HEK293 (cell line): ENCODE data around the gene HDAC10.

Experiments used
- CTCF ChIA-PET: fragments of 350-600 bp; formaldehyde crosslinking; extraction: SDS; loops from one replicate; lab custom pipeline; 2021; ENCODE audit warnings: antibody characterized with exemption; lab: Yijun Ruan, JAX
- POLR2A ChIA-PET: fragments of 300-600 bp; formaldehyde crosslinking; extraction: SDS; loops from one replicate; lab custom pipeline; 2020; ENCODE audit warnings: antibody characterized with exemption, inconsistent platforms; lab: Yijun Ruan, JAX
- H3K27ac ChIP-seq: fragments of 200-500 bp; sonication (Bioruptor generic); 2 replicates; pipeline ENCODE4 v1.5.1; 2014; ENCODE audit warnings: low read depth, low read length, control low read depth, inconsistent platforms; ENCODE audit errors: extremely low read depth
- H3K36me3 ChIP-seq, 2 experiments: fragments of 200-500 bp in 1 of 2; sonication (Bioruptor generic) in 1 of 2; 1 replicate in 1 of 2; 2 replicates in 1 of 2; pipeline ENCODE4 v1.5.1; 2014 to 2017; ENCODE audit warnings: inconsistent platforms in 2 of 2, low read length in 2 of 2; ENCODE audit not compliant: control insufficient read depth in 2 of 2, insufficient read depth in 1 of 2
- H3K4me1 ChIP-seq: fragments of 200-500 bp; sonication (Bioruptor generic); 2 replicates; pipeline ENCODE4 v1.5.1; 2014; ENCODE audit warnings: mild to moderate bottlenecking, low read length, inconsistent platforms; ENCODE audit not compliant: control insufficient read depth, insufficient read depth
- H3K4me3 ChIP-seq: 2 replicates; pipeline ENCODE4 v1.5.1; 2011; ENCODE audit warnings: low read depth, mild to moderate bottlenecking, control low read depth, low read length, moderate library complexity
- H3K9me3 ChIP-seq: fragments of 200-500 bp; sonication (Bioruptor generic); 2 replicates; pipeline ENCODE4 v1.5.1; 2014; ENCODE audit warnings: low read depth, low read length, inconsistent platforms; ENCODE audit not compliant: control insufficient read depth, insufficient read depth
- IKZF3 ChIP-seq: fragments of 450-650 bp; IDR thresholded peaks from 2 replicates; pipeline ENCODE4 v1.5.0; 2018; ENCODE audit warnings: missing biosample characterization, mild to moderate bottlenecking, missing genetic modification characterization, moderate library complexity
- KLF1 ChIP-seq: fragments of 450-650 bp; formaldehyde crosslinking; IDR thresholded peaks from 2 replicates; pipeline ENCODE4 v1.5.1; 2016; ENCODE audit warnings: missing biosample characterization, missing genetic modification characterization
- KLF10 ChIP-seq: fragments of 450-650 bp; IDR thresholded peaks from 2 replicates; pipeline ENCODE4 v1.5.1; 2018; ENCODE audit warnings: missing biosample characterization, mild to moderate bottlenecking, missing genetic modification characterization
- KLF8 ChIP-seq: fragments of 450-650 bp; formaldehyde crosslinking; IDR thresholded peaks from 2 replicates; pipeline ENCODE4 v1.5.1; 2016; ENCODE audit warnings: missing biosample characterization, missing genetic modification characterization
- OSR2 ChIP-seq: fragments of 450-650 bp; formaldehyde crosslinking; IDR thresholded peaks from 2 replicates; pipeline ENCODE4 v1.5.1; 2016; ENCODE audit warnings: missing biosample characterization, missing genetic modification characterization
- REPIN1 ChIP-seq: fragments of 450-650 bp; formaldehyde crosslinking; IDR thresholded peaks from 2 replicates; pipeline ENCODE4 v1.5.1; 2017; ENCODE audit warnings: missing biosample characterization, missing genetic modification characterization, low read depth
- YY1 ChIP-seq: fragments of 450-650 bp; formaldehyde crosslinking; IDR thresholded peaks from 2 replicates; pipeline ENCODE4 v1.5.1; 2018; ENCODE audit warnings: missing biosample characterization, missing genetic modification characterization
- ZBTB17 ChIP-seq: fragments of 450-650 bp; formaldehyde crosslinking; IDR thresholded peaks from 2 replicates; pipeline ENCODE4 v1.5.1; 2016; ENCODE audit warnings: missing biosample characterization, missing genetic modification characterization
- ZNF132 ChIP-seq: fragments of 450-650 bp; formaldehyde crosslinking; IDR thresholded peaks from 2 replicates; pipeline ENCODE4 v1.5.1; 2017; ENCODE audit warnings: missing biosample characterization, missing genetic modification characterization, borderline replicate concordance
- ZNF214 ChIP-seq: fragments of 450-650 bp; formaldehyde crosslinking; IDR thresholded peaks from 2 replicates; pipeline ENCODE4 v1.5.1; 2017; ENCODE audit warnings: missing biosample characterization, mild to moderate bottlenecking, missing genetic modification characterization, borderline replicate concordance
- ZNF350 ChIP-seq: fragments of 450-650 bp; formaldehyde crosslinking; IDR thresholded peaks from 2 replicates; pipeline ENCODE4 v1.5.0; 2017; ENCODE audit warnings: missing biosample characterization, mild to moderate bottlenecking, missing genetic modification characterization
- ZNF473 ChIP-seq: fragments of 450-650 bp; formaldehyde crosslinking; IDR thresholded peaks from 2 replicates; pipeline ENCODE4 v1.5.1; 2017; ENCODE audit warnings: missing biosample characterization, missing genetic modification characterization
- ZNF585B ChIP-seq: fragments of 450-650 bp; formaldehyde crosslinking; IDR thresholded peaks from 2 replicates; pipeline ENCODE4 v1.5.1; 2016; ENCODE audit warnings: missing biosample characterization, missing genetic modification characterization
- ZNF600 ChIP-seq: fragments of 450-650 bp; formaldehyde crosslinking; IDR thresholded peaks from 2 replicates; pipeline ENCODE4 v1.5.1; 2016; ENCODE audit warnings: missing biosample characterization, missing genetic modification characterization
- ZNF639 ChIP-seq: fragments of 450-650 bp; formaldehyde crosslinking; IDR thresholded peaks from 2 replicates; pipeline ENCODE4 v1.5.1; 2016; ENCODE audit warnings: missing biosample characterization, missing genetic modification characterization
- ZSCAN23 ChIP-seq: fragments of 450-650 bp; formaldehyde crosslinking; IDR thresholded peaks from 2 replicates; pipeline ENCODE4 v1.5.1; 2016; ENCODE audit warnings: missing biosample characterization, missing genetic modification characterization
- TF ChIP-seq, protein P1 (sequence below): fragments of 450-650 bp; IDR thresholded peaks from 2 replicates; pipeline ENCODE4 v1.5.1; 2018; ENCODE audit warnings: missing biosample characterization, mild to moderate bottlenecking, missing genetic modification characterization
- TF ChIP-seq, protein P2 (sequence below): fragments of 450-650 bp; formaldehyde crosslinking; IDR thresholded peaks from 2 replicates; pipeline ENCODE4 v1.5.1; 2016; ENCODE audit warnings: missing biosample characterization, missing genetic modification characterization
- TF ChIP-seq, protein P3 (sequence below): fragments of 450-650 bp; formaldehyde crosslinking; IDR thresholded peaks from 2 replicates; pipeline ENCODE4 v1.5.1; 2016; ENCODE audit warnings: missing biosample characterization, missing genetic modification characterization
- TF ChIP-seq, protein P4 (sequence below): fragments of 450-650 bp; formaldehyde crosslinking; IDR thresholded peaks from 2 replicates; pipeline ENCODE4 v1.5.1; 2016; ENCODE audit warnings: missing biosample characterization, missing genetic modification characterization

Gene HDAC10

DNA sequence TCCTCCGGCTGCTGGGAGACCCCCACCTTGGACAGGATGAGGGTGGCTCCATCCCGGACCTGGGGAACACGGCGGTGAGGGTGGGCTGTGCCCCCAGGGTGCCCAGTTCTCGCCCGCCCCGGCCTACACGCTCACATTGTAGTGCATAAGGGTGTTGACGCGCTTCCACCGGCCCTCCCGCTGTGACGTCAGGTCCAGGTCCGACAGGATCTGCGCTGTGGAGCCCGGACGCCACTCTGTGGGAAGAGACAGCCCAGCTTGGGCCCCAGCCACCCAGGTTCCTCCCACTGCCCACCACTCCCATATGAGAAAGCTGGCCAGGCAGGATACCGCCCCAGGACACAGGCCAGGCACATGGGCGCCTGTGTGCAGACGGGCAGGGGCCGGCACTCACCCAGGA is 27.4 kb upstream of the HDAC10 start:
- no peak overlapping the region for H3K4me3 ChIP-seq
- CTCF ChIA-PET, result interaction anchor here (0.6 to 1.6 kb wide), 2 partner anchors 39 to 48 kb away, joined by 4 to 8 read pairs; no protein-coding TSS in a partner anchor
- H3K27ac ChIP-seq, result no peak overlapping the region
- TF ChIP-seq ZBTB17, result no peak
- TF ChIP-seq ZNF600 (tag by site-specific recombination), result no peak
- TF ChIP-seq, protein P1, sequence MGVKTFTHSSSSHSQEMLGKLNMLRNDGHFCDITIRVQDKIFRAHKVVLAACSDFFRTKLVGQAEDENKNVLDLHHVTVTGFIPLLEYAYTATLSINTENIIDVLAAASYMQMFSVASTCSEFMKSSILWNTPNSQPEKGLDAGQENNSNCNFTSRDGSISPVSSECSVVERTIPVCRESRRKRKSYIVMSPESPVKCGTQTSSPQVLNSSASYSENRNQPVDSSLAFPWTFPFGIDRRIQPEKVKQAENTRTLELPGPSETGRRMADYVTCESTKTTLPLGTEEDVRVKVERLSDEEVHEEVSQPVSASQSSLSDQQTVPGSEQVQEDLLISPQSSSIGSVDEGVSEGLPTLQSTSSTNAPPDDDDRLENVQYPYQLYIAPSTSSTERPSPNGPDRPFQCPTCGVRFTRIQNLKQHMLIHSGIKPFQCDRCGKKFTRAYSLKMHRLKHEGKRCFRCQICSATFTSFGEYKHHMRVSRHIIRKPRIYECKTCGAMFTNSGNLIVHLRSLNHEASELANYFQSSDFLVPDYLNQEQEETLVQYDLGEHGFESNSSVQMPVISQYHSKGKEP (tag by site-specific recombination), result no peak
- TF ChIP-seq, protein P2, sequence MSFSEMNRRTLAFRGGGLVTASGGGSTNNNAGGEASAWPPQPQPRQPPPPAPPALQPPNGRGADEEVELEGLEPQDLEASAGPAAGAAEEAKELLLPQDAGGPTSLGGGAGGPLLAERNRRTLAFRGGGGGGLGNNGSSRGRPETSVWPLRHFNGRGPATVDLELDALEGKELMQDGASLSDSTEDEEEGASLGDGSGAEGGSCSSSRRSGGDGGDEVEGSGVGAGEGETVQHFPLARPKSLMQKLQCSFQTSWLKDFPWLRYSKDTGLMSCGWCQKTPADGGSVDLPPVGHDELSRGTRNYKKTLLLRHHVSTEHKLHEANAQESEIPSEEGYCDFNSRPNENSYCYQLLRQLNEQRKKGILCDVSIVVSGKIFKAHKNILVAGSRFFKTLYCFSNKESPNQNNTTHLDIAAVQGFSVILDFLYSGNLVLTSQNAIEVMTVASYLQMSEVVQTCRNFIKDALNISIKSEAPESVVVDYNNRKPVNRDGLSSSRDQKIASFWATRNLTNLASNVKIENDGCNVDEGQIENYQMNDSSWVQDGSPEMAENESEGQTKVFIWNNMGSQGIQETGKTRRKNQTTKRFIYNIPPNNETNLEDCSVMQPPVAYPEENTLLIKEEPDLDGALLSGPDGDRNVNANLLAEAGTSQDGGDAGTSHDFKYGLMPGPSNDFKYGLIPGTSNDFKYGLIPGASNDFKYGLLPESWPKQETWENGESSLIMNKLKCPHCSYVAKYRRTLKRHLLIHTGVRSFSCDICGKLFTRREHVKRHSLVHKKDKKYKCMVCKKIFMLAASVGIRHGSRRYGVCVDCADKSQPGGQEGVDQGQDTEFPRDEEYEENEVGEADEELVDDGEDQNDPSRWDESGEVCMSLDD (tag by site-specific recombination), result no peak
- no peaks in the 10 kb centered on the region for H3K4me1 ChIP-seq
- no peaks in the 10 kb centered on the region for H3K9me3 ChIP-seq
- POLR2A ChIA-PET, result no interaction called here
- H3K36me3 ChIP-seq, result peaks cover 0 to 91% of the 10 kb centered on the region in 2 experiments; a peak in 2 of 3 replicates

DNA sequence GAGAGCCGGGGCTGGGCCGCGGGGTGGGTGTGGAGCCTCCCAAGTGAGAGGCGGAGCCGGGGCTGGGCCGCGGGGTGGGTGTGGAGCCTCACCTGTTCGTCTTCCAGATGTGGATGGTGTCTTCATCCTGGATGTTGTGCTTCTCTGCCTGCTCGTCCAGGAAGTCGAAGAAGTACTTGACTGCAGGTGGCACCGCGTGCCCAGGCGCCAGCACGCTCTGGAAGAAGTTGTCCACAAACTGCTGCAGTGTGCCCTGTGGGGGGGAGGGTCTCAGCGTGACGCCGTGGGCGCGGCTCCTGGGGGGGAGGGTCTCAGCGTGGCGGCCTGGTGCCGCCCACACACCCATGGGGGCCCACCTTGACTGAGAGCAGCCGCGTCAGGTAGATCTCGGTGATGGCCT is 26.7 kb upstream of the HDAC10 start:
- TF ChIP-seq KLF1 (tag by site-specific recombination), result peak; percentile 85
- no peak for TF ChIP-seq ZNF473 (tag by site-specific recombination)
- TF ChIP-seq, protein P3, sequence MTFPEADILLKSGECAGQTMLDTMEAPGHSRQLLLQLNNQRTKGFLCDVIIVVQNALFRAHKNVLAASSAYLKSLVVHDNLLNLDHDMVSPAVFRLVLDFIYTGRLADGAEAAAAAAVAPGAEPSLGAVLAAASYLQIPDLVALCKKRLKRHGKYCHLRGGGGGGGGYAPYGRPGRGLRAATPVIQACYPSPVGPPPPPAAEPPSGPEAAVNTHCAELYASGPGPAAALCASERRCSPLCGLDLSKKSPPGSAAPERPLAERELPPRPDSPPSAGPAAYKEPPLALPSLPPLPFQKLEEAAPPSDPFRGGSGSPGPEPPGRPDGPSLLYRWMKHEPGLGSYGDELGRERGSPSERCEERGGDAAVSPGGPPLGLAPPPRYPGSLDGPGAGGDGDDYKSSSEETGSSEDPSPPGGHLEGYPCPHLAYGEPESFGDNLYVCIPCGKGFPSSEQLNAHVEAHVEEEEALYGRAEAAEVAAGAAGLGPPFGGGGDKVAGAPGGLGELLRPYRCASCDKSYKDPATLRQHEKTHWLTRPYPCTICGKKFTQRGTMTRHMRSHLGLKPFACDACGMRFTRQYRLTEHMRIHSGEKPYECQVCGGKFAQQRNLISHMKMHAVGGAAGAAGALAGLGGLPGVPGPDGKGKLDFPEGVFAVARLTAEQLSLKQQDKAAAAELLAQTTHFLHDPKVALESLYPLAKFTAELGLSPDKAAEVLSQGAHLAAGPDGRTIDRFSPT (tag by site-specific recombination), result peak; percentile 62
- peak; percentile 48; the same call in 1 of the 2 replicates for TF ChIP-seq KLF8 (tag by site-specific recombination)
- TF ChIP-seq, protein P4, sequence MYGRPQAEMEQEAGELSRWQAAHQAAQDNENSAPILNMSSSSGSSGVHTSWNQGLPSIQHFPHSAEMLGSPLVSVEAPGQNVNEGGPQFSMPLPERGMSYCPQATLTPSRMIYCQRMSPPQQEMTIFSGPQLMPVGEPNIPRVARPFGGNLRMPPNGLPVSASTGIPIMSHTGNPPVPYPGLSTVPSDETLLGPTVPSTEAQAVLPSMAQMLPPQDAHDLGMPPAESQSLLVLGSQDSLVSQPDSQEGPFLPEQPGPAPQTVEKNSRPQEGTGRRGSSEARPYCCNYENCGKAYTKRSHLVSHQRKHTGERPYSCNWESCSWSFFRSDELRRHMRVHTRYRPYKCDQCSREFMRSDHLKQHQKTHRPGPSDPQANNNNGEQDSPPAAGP (tag by site-specific recombination), result 0 out of 2 replicates have a peak, but pooled peaks have one; percentile 19

GRCh38 chr22:50276143-50276542 is 25.1 kb upstream of the HDAC10 start:
- no peak for TF ChIP-seq OSR2 (tag by site-specific recombination)
- TF ChIP-seq IKZF3 (tag by site-specific recombination), result no peak
- TF ChIP-seq YY1 (tag by site-specific recombination), result no peak
- TF ChIP-seq ZNF214 (tag by site-specific recombination), result no peak
- TF ChIP-seq ZNF132, result no peak
- TF ChIP-seq REPIN1 (tag by site-specific recombination), result no peak
- TF ChIP-seq KLF10 (tag by site-specific recombination), result no peak
- TF ChIP-seq ZNF585B (tag by site-specific recombination), result no peak
- no peak for TF ChIP-seq ZNF350 (tag by site-specific recombination)
- no peak for TF ChIP-seq ZSCAN23
- no peak for TF ChIP-seq ZNF639
- TF ChIP-seq, all 188 proteins: peak for 0
- Histone ChIP-seq H3K27ac (no peak overlapping the region), H3K36me3 (peaks cover 0 to 68% of the 10 kb centered on the region in 2 experiments; a peak in 2 of 3 replicates), H3K9me3 (no peaks in the 10 kb centered on the region), H3K4me1 (peaks cover 6% of the 10 kb centered on the region), H3K4me3 (no peak overlapping the region)
- ChIA-PET CTCF (interaction anchor here (0.6 to 6.3 kb wide), 20 partner anchors 14 to 345 kb away, joined by 3 to 42 read pairs (median 4); partner anchors contain the start of gene PLXNB2), POLR2A (interaction anchor here (0.6 to 2.0 kb wide), 3 partner anchors 25 to 66 kb away, joined by 4 to 5 read pairs (median 5); no protein-coding TSS in a partner anchor)

More for the DNA sequence above, 26.7 kb upstream of the HDAC10 start:
- ChIA-PET POLR2A (interaction anchor here (0.6 kb wide), 1 partner anchor 30 kb away, joined by 4 read pairs; the partner anchor contains the start of gene PLXNB2), CTCF (no interaction called here)
- H3K9me3 ChIP-seq, result no peaks in the 10 kb centered on the region
- no peak overlapping the region for H3K27ac ChIP-seq
- no peaks in the 10 kb centered on the region for H3K4me1 ChIP-seq
- no peak overlapping the region for H3K4me3 ChIP-seq
- H3K36me3 ChIP-seq, result peaks cover 0 to 84% of the 10 kb centered on the region in 2 experiments; a peak in 2 of 3 replicates
